ENCODE results near the gene CEP170B.

The CEP170B gene

DNA sequence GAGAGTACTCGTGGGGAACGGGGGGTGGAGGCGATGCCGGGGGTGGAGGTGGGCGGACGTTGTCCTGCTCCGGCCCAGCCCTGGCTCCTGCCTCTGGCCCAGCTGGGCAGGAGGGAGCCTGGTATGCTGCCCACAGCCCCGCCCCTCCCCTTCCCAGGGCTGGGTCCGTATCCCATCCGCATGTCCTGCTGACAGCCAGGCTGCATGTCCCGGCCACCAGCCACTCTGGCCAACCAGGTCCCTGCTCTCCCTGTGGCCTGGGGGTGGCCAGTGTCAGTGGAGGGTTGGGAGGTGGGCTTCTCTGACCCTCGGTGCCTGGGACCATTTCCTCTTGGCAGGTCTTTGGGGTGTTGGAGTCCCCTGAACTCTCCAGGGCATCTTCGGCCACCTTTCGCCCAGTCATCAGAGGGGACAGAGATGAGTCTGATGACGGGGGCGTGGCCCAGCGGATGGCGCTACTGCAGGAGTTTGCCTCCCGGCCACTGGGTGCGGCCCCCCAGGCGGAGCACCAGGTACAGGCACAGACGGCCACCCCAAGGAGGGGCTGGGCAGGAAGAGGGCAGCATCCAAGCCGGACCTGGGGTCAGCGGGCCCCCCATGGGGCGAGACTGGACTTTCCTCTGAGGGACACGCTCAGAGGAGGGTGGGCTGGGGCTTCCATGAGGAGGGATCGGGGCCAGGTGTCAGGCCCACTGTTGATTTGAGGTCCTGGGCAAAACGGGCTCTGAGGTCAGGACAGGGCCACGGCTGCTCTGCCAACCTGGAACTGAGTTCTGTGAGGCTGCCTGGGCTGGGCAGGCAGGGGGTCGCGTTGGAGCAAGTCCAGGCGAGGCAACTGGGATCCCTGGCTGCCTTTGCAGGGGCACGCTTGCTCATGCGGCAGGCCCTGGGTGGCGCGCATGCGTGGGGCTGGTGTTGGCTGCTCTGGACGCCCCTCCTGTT is 20.2 kb downstream of the CEP170B start:
- Histone ChIP-seq H3K36me3 (ENCODE audit: control insufficient read depth, low read length) (no peaks in the 10 kb centered on the region), H3K4me3 (ENCODE audit: low read length) (no peak overlapping the region), H4K20me1 (ENCODE audit: control insufficient read depth, insufficient read depth, low read depth, low read length) (no peaks in the 10 kb centered on the region), H3K79me2 (ENCODE audit: control insufficient read depth, low read length) (no peaks in the 10 kb centered on the region), H3K9me3 (ENCODE audit: control insufficient read depth, insufficient read depth, low read length) (no peaks in the 10 kb centered on the region), H3K4me1 (ENCODE audit: control insufficient read depth, low read length) (no peaks in the 10 kb centered on the region), H3K9me2 (replicated peaks; ENCODE audit: control insufficient read depth, low read length) (no peaks in the 10 kb centered on the region), H3K4me2 (ENCODE audit: low read length) (no peak overlapping the region), H3F3A (ENCODE audit: control insufficient read depth, insufficient read depth) (no peaks in the 10 kb centered on the region), H3K27ac (ENCODE audit: low read depth, low read length) (no peak overlapping the region), H3K27me3 (ENCODE audit: control insufficient read depth, low read length) (no peaks in the 10 kb centered on the region)
- no peak for TF ChIP-seq EZH2phosphoT487 (IDR thresholded peaks at IDR 0.05; ENCODE audit: borderline replicate concordance, low read length)
- TF ChIP-seq, protein P1, sequence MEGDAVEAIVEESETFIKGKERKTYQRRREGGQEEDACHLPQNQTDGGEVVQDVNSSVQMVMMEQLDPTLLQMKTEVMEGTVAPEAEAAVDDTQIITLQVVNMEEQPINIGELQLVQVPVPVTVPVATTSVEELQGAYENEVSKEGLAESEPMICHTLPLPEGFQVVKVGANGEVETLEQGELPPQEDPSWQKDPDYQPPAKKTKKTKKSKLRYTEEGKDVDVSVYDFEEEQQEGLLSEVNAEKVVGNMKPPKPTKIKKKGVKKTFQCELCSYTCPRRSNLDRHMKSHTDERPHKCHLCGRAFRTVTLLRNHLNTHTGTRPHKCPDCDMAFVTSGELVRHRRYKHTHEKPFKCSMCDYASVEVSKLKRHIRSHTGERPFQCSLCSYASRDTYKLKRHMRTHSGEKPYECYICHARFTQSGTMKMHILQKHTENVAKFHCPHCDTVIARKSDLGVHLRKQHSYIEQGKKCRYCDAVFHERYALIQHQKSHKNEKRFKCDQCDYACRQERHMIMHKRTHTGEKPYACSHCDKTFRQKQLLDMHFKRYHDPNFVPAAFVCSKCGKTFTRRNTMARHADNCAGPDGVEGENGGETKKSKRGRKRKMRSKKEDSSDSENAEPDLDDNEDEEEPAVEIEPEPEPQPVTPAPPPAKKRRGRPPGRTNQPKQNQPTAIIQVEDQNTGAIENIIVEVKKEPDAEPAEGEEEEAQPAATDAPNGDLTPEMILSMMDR (IDR thresholded peaks at IDR 0.05; ENCODE audit: low read depth, low read length, poor library complexity, severe bottlenecking), result no peak

DNA sequence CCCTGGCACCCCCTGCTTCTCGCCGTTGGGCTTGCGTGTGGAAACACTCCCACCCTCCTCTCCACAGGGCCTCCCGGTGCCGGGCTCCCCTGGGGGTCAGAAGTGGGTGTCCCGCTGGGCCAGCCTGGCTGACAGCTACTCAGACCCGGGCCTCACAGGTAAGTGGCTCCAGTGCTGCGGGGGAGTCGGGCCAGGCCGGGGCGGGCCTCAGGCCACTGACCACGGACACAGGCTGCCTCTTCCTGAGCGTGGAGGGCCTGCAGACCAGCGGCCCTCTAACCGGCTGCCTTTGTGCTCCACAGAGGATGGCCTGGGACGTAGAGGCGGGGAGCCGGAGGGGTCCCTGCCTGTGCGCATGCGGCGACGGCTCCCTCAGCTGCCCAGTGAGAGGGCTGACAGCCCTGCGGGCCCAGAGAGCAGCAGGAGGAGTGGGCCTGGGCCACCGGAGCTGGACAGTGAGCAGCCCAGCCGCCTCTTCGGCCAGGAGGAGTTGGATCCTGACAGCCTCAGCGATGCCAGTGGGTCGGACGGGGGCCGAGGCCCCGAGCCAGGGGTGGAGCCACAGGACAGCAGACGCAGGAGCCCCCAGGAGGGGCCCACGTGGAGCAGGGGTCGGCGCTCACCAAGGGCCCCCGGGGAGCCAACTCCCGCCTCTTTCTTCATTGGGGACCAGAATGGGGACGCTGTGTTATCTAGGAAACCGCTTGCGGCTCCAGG is 21.1 kb downstream of the CEP170B start:
- Histone ChIP-seq H4K20me1 (ENCODE audit: control insufficient read depth, insufficient read depth, low read depth, low read length) (no peaks in the 10 kb centered on the region), H3K79me2 (ENCODE audit: control insufficient read depth, low read length) (no peaks in the 10 kb centered on the region), H3F3A (ENCODE audit: control insufficient read depth, insufficient read depth) (no peaks in the 10 kb centered on the region), H3K27me3 (ENCODE audit: control insufficient read depth, low read length) (no peaks in the 10 kb centered on the region), H3K27ac (ENCODE audit: low read depth, low read length) (no peak overlapping the region), H3K36me3 (ENCODE audit: control insufficient read depth, low read length) (no peaks in the 10 kb centered on the region), H3K9me2 (replicated peaks; ENCODE audit: control insufficient read depth, low read length) (no peaks in the 10 kb centered on the region), H3K9me3 (ENCODE audit: control insufficient read depth, insufficient read depth, low read length) (no peaks in the 10 kb centered on the region), H3K4me2 (ENCODE audit: low read length) (no peak overlapping the region), H3K4me3 (ENCODE audit: low read length) (no peak overlapping the region), H3K4me1 (ENCODE audit: control insufficient read depth, low read length) (no peaks in the 10 kb centered on the region)
- no peak for TF ChIP-seq EZH2phosphoT487 (IDR thresholded peaks at IDR 0.05; ENCODE audit: borderline replicate concordance, low read length)
- TF ChIP-seq, protein P1 (IDR thresholded peaks at IDR 0.05; ENCODE audit: low read depth, low read length, poor library complexity, severe bottlenecking), result no peak

DNA sequence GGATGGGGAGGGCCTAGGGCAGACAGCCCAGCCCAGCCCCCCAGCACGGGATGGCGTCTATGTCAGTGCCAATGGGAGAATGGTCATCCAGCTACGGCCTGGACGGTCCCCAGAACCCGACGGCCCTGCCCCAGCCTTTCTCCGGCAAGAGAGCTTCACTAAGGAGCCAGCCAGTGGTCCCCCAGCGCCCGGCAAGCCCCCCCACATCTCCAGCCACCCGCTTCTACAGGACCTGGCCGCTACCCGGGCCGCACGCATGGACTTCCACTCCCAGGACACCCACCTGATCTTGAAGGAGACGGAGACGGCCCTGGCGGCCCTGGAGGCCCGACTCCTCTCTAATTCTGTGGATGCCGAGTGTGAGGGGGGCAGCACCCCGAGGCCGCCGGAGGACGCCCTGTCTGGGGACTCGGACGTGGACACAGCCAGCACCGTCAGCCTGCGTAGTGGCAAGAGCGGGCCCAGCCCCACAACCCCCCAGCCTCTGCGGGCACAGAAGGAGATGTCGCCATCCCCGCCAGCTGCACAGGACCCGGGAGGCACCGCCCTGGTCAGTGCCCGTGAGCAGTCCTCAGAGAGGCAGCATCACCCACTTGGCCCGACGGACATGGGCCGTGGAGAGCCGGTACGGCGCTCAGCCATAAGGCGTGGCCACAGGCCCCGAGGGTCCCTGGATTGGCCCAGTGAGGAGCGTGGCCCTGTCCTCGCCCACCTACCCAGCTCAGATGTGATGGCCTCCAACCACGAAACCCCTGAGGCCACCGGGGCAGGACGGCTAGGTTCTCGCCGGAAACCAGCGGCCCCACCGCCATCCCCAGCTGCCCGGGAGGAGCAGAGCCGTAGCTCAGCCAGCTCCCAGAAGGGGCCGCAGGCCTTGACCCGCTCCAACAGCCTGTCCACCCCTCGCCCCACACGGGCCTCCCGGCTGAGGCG is 21.9 kb downstream of the CEP170B start:
- no peak overlapping the region for H3K4me3 ChIP-seq (ENCODE audit: low read length)
- TF ChIP-seq, protein P1 (IDR thresholded peaks at IDR 0.05; ENCODE audit: low read depth, low read length, poor library complexity, severe bottlenecking), result no peak
- TF ChIP-seq EZH2phosphoT487 (IDR thresholded peaks at IDR 0.05; ENCODE audit: borderline replicate concordance, low read length), result no peak
- H3K4me2 ChIP-seq (ENCODE audit: low read length), result no peak overlapping the region
- H3K79me2 ChIP-seq (ENCODE audit: control insufficient read depth, low read length), result no peaks in the 10 kb centered on the region
- H3F3A ChIP-seq (ENCODE audit: control insufficient read depth, insufficient read depth), result no peaks in the 10 kb centered on the region
- H3K27me3 ChIP-seq (ENCODE audit: control insufficient read depth, low read length), result no peaks in the 10 kb centered on the region
- no peaks in the 10 kb centered on the region for H3K4me1 ChIP-seq (ENCODE audit: control insufficient read depth, low read length)
- H3K9me2 ChIP-seq (replicated peaks; ENCODE audit: control insufficient read depth, low read length), result no peaks in the 10 kb centered on the region
- no peak overlapping the region for H3K27ac ChIP-seq (ENCODE audit: low read depth, low read length)
- no peaks in the 10 kb centered on the region for H4K20me1 ChIP-seq (ENCODE audit: control insufficient read depth, insufficient read depth, low read depth, low read length)
- H3K36me3 ChIP-seq (ENCODE audit: control insufficient read depth, low read length), result no peaks in the 10 kb centered on the region
- H3K9me3 ChIP-seq (ENCODE audit: control insufficient read depth, insufficient read depth, low read length), result no peaks in the 10 kb centered on the region
